HG02678 (cell line): ENCODE results near the gene GSE1.

ENCODE experiments used
- ATAC-seq: cut with Tn5 transposase; IDR thresholded peaks from one replicate; pipeline ENCODE4 v1.9.1; 2021; ENCODE audit warnings: mild to moderate bottlenecking, moderate library complexity; ENCODE audit not compliant: unreplicated experiment

Gene GSE1

GRCh38 chr16:85674828-85675227, 61.7 kb downstream of the GSE1 start:
- ATAC-seq = no peak

DNA sequence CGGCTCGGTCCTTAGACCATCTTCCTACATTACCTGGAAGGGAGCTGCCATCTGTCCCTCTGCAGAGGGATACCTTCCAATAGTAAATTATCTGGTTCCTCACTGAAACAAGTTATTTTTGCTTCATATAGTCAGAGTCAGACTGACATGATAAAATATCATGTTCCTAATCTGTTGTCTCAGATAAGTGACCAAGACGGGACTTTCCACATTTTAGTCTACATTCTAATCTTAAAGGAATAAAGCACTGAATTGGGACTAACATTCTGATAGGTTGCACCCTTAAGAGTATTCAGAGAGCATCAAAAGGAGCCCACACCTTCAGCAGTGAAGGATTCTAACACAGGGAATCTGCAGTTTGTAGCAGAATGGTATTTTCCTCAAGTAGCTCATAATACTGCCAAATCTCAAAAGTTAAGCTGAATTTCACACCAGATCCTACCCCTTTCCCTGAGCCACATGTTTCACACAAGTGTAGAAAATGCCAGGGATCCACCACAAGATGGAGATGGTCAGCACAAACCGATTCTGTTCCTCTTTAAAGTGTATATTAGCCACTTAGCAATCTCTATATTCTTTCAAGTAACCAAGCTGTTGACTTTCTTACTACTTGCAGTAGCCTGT, 62.2 kb downstream of the GSE1 start:
- no peak for ATAC-seq

GRCh38 chr16:85676466-85676865, 63.3 kb downstream of the GSE1 start:
- no peak for ATAC-seq

- no peak for ATAC-seq
These were observed 64.4 kb downstream of the GSE1 start for GRCh38 chr16:85677383-85677967.

DNA sequence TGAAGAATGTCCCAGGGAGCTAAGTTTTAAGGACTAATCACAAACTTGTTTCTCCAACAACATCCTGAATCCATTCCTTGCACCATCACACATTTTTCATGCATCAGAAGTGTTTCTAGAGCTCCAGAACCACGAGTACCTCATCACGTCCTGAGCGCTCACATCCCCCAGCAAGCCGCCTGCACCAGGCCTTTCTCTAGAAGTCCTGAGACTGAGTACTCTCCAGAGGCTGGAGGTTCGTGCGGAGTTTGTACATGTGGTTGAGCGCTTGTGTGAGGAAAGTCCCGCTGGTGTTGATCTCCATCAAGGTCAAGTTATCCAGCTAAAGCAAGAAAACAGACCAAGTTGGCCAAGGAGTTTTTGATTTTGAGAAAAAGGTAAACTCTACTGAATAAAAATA, 64.9 kb downstream of the GSE1 start:
- no peak for ATAC-seq

DNA sequence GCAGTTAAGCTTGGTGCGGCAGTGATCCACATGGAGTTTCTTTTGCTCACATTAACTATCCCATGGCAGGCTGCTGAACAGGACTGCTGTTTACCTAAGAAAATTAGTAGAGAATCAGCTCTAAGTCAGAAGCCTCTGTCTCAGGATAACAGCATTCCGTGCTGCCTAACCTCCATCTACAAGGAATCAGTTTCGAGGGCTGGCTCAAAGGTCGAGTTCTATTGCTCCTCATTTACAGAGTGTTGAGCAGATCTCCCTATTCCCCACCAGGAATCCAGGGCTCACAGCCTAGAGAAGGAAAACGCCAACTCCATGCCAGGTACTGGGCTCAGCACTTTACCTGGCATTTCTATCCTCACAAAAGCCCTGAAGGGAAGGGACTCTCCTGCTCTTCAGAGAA, 65.7 kb downstream of the GSE1 start:
- ATAC-seq = no peak

DNA sequence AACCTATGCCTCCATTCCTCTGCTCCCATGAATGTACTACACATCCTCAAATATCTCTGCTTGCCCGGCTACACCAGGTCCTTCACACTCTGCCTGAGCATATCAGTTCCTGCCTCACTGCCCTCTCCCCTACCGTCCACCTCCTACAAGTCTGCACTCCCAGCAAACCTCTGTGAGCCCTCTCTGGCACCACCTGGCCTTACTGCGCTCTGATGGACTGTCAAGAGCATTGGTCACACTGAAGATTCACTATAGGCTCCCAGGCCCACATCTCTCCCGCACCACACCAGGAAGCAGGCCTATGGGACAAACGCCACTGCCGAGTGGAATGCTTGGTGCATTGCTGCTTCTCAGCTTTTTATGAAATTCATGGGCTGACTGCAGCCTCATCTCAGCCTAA, 66.7 kb downstream of the GSE1 start:
- ATAC-seq = no peak

GRCh38 chr16:85680352-85680944, 67.3 kb downstream of the GSE1 start:
- no peak for ATAC-seq

GRCh38 chr16:85681255-85681654, 68.1 kb downstream of the GSE1 start:
- ATAC-seq = no peak

DNA sequence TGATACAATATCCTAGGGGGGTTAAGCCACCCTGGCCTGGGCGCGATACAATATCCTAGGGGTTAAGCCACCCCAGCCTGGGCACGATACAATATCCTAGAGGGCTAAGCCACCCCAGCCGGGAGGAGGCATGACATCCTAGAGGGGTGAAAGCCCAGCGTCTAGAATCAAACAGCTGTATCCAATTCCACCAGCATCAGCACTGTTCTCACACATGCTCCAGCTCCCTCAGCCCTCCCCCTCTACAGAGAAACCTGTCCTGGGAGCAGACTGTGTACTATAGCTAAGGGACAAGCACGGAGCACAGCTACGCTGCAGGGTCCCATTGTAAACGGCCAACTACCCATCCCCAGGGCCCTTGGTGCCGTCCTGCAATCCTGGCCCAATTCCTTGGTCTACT, 69.4 kb downstream of the GSE1 start:
- ATAC-seq = no peak

DNA sequence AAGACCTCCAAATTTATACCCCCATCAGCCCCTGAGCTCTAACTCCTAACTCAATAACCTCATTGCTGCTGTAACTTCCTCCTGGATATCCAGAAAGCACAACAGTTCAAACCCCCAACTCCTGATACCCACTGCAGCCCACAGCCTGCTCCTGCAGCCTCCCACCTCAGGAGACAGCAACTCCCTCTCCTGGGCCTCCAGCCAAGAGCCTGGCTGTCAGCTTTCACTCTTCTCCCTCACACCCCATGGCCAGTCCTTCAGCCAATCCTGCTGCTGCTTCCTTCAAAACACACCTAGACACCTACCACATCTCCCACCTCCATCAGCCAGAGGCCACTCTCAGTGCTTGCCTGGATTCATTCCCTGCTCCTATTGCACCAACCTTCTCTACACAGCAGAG, 70.2 kb downstream of the GSE1 start:
- ATAC-seq = no peak

DNA sequence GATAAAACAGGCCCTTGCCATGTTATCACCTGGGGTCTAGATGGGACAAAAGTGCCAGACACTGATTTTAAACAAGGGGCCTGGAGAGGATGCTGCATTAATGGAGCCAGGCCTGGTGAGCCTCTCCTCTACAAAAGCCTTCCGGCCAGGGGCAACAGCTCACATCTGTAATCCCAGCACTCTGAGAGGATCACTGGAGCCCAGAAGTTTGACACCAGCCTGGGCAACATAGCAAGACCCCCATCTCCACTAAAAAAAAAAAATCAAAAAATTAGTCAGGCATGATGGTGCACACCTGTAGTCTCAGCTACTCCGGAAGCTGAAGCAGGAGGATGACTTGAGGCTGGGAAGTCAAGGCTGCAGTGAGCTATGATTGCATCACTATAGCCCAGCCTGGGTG, 72.1 kb downstream of the GSE1 start:
- no peak for ATAC-seq

GRCh38 chr16:85686912-85687591, 73.9 kb downstream of the GSE1 start:
- ATAC-seq = no peak

- no peak for ATAC-seq
These were observed 74.7 kb downstream of the GSE1 start for GRCh38 chr16:85687651-85688471.

DNA sequence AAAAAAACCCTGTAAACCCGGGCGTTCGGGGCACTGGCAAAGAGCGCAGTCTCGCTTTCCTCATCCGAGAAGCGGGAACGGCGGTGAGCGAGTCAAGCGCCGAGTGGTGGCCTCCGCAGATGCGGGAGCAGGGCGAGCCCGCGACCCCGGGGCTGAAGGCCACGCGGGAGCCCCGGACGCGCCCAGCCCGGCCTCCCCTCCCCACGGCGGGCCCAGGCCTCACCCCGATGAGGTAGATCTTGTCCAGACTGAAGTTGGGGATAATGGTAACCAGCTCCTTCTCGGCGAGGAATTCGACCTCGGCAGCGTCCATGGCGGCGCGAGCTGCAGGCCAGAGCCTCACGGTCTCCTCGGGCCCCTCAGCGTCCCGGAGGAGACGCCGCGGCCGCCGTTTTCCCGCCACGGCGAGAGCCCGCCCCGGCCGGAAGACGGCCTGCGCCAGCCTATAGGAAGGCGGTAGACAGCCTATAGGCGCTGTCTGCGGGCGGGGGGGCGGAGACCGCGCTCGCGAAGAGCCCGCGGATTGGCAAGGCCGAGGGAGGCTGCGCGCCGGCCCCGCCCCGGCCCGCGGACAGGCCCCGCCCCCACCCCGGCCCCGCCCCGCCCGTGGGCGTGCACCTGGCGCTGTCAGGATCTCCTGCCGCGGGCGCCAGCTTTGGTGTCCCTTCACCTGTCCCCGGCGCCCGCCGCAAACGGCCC, 75.6 kb downstream of the GSE1 start, which contains the start of gene GINS2:
GINS2 (minus strand) TSS at position 369 of the 699 bp plus-strand sequence; CDS start at position 313, 56 bp downstream.
- peak; percentile 95 for ATAC-seq

GRCh38 chr16:85689285-85689949, 76.3 kb downstream of the GSE1 start:
- ATAC-seq = no peak

DNA sequence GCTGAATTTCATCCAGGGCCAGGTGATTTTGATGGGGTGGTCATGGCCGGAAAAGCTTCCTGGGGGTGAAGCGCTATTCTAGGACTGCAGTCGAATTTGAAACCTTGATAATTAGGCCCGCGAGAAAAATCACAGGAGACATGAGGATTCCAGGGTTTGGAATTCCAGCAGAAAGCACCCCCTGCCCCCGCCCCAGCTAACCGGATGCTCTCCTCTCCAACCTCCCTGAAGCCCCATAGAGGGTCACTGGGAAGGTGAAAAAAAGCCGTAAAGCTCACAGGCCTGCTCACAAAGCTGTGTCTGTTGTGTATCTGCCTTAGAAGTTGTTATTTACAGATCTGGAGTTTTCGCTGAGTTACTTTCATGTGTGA, 76.8 kb downstream of the GSE1 start:
- no peak for ATAC-seq

GRCh38 chr16:85690469-85691064, 77.4 kb downstream of the GSE1 start:
- no peak for ATAC-seq
